NCI-H2107 treated with DMSO at 0.1 percent for 48 hours (cell line): ENCODE measurements around the gene CKMT1B.
"Not testable (repeated sequence)": the region's sequence is repeated elsewhere in the genome, so short reads cannot be mapped to it uniquely, and the experiment has no call there.

Experiments used
- DNase-seq: peaks from one replicate; lab custom pipeline; 2025; ENCODE audit not compliant: unreplicated experiment; lab: John Stamatoyannopoulos, UW

Gene CKMT1B

DNA sequence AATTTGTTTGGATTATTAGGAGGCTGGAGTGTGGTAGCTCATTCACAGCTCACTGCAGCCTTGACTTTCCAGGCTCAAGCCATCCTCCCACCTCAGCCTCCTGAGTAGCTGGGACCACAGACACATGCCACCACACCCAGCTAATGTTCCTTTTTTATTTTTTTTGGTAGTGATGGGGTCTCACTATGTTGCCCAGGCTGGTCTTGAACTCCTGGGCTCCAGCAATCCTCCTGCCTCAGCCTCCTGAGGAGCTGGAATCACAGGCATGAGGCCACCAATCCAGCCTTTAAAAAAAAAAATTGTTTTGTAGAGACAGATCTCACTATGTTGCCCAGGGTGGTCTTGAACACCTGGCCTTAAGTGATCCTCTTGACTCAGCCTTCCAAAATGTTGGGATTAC is 33.1 kb downstream of the CKMT1B start:
- not testable (repeated sequence) for DNase-seq

DNA sequence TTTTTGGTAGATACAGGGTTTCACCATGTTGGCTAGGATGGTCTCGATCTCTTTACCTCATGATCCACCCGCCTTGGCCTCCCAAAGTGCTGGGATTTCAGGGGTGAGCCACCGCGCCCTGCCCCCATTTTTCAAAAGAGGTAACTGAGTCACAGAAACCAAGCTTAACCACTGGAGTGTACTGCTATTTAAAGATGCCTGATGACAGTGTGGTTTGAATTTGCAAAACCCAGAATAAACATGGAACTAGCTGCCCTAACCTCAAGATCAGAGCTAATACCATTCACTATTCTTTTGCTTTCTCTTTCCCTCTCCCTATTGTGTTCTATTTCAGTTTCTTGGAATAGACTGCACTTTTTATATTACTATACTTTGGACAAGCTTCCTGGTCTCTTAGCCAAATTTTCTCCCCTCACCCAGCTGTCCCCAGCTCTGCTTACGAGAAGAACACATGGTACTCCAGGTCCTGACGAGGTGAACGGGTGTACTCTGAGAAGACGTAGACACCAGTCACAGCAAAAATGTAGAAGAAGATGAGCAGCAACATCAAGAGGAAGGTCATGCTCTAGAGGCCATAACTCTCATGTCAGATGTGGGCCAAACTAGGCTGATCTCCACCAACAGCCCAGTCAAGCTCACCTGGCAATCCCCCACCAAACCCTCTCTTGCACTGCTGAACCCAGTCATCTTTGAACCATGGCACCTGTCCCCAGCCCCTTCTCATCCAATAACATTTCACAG is 44.8 kb downstream of the CKMT1B start:
- not testable (repeated sequence) for DNase-seq
